ENCODE data around the gene ARL2. TPM values are rescaled to one million over a fixed set of nuclear protein-coding genes. Genes with fewer than 3 reads are reported as not detected.

The ARL2 gene
- polyA plus RNA-seq, 6 donors from 2014 or later = 45.9 to 74.0 (median 64.2) TPM

GRCh38 chr11:65059523-65059922 lies 45.6 kb downstream of the ARL2 start:
- DNase-seq (no peak), ATAC-seq (ENCODE audit: low read depth in 2 of 2) (no peak)
- no peaks in the 10 kb centered on the region for H3K9me3 Mint-ChIP-seq
- peak overlapping the region in 1 of 8 donors; percentile 14 for H3K4me3 Mint-ChIP-seq
- H3K36me3 Mint-ChIP-seq = no peaks in the 10 kb centered on the region
- H3K4me1 Mint-ChIP-seq = peaks cover 5 to 22% (median 6%) of the 10 kb centered on the region in 3 donors
- no peak overlapping the region for H3K27ac Mint-ChIP-seq
- peaks cover 0 to 12% (median 0%) of the 10 kb centered on the region in 3 donors for H3K27me3 Mint-ChIP-seq

- DNase-seq = no peak
- no peak overlapping the region for H3K4me3 Mint-ChIP-seq
- no peaks in the 10 kb centered on the region for H3K9me3 Mint-ChIP-seq
Measured at GRCh38 chr11:65059959-65060824, 46.2 kb downstream of the ARL2 start.

DNA sequence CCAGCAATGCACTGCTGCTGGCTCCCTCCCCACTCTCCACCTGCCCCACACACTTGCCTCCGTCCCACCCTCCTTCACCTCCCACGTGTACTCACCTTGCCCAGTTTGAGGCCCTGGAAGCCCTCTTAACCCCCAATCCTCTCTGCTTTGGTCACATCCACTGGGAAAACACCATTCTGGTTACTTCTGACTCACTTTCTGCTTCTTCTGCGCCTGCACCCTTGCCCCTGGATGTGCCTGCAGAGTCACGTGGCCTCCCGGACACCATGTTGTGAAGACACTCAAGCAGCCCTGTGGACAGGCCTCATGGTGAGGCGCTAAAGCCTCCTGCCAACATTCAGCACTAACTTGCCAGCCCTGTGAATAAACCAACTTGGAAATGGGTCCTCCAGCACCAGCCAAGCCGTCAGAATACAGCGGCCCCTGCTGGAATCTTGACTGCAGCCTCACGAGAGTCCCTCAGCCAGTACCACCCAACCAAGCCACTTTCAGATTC lies 47.0 kb downstream of the ARL2 start:
- DNase-seq = no peak
- ATAC-seq (ENCODE audit: low read depth in 2 of 2) = peak in 1 of 2 donors; percentile 28
- Mint-ChIP-seq H3K9me3 (no peaks in the 10 kb centered on the region), H3K4me3 (no peak overlapping the region), H3K27ac (no peak overlapping the region), H3K27me3 (peaks cover 0 to 12% (median 0%) of the 10 kb centered on the region in 3 donors), H3K36me3 (no peaks in the 10 kb centered on the region), H3K4me1 (peaks cover 5 to 19% (median 6%) of the 10 kb centered on the region in 3 donors)

More at GRCh38 chr11:65059959-65060824, 46.2 kb downstream of the ARL2 start:
- Mint-ChIP-seq H3K27ac (no peak overlapping the region), H3K4me1 (peaks cover 5 to 19% (median 6%) of the 10 kb centered on the region in 3 donors), H3K27me3 (peaks cover 0 to 12% (median 0%) of the 10 kb centered on the region in 3 donors), H3K36me3 (no peaks in the 10 kb centered on the region)
- ATAC-seq (ENCODE audit: low read depth in 2 of 2) = no peak

- Mint-ChIP-seq H3K27me3 (peaks cover 0 to 12% (median 0%) of the 10 kb centered on the region in 3 donors), H3K27ac (no peak overlapping the region), H3K36me3 (no peaks in the 10 kb centered on the region), H3K4me1 (peaks cover 5 to 19% (median 6%) of the 10 kb centered on the region in 3 donors), H3K4me3 (no peak overlapping the region), H3K9me3 (no peaks in the 10 kb centered on the region)
- ATAC-seq (ENCODE audit: low read depth in 2 of 2) (no peak), DNase-seq (no peak)
Measured at GRCh38 chr11:65063532-65063931, 49.6 kb downstream of the ARL2 start.

DNA sequence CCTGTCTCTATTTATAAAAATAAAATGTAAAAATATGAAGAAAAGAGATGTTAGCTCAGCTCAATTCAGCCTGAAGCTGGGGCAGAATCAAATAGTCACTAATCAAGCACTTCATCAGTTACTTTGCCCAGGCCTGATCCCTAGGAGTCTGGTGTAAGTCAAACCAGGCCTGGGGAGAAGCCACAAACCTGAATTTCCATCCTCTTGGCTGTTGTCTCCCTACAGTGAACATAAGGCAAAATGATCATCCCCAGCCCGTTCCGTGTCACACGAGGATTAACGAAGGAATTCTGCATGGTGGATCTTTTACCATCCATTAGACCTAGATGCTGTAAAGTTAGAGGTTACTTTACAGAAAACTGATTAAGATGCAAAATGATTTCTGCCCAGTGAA lies 50.9 kb downstream of the ARL2 start:
- H3K9me3 Mint-ChIP-seq = no peaks in the 10 kb centered on the region

DNA sequence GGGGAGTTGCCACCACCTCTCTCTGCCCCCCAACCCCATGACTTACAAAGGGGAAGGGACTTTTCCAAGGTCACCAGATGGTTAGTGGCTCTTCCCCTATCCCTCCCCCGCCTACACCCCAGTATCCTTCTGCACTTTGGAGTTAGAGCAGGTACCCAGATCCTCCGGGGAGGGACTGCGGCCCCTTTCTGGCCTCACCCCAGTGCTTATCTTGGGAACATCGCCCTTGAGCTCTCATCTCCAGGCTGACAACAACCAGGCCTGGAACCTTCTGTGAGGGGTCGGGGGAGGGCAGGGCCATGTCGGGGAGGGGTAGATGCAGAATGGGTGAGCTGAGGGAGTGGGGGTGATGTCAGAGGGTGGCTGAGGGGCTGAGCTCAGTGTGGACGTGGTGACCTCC lies 51.9 kb downstream of the ARL2 start:
- H3K4me1 Mint-ChIP-seq = peaks cover 5 to 18% (median 6%) of the 10 kb centered on the region in 3 donors
- no peak overlapping the region for H3K27ac Mint-ChIP-seq
- DNase-seq = no peak
- H3K27me3 Mint-ChIP-seq = peaks cover 0 to 6% (median 0%) of the 10 kb centered on the region in 3 donors
- H3K4me3 Mint-ChIP-seq = no peak overlapping the region
- no peaks in the 10 kb centered on the region for H3K36me3 Mint-ChIP-seq
- no peaks in the 10 kb centered on the region for H3K9me3 Mint-ChIP-seq
- no peak for ATAC-seq (ENCODE audit: low read depth in 2 of 2)

More for the DNA sequence above, 50.9 kb downstream of the ARL2 start:
- Mint-ChIP-seq H3K27ac (no peak overlapping the region), H3K4me1 (peaks cover 5 to 21% (median 6%) of the 10 kb centered on the region in 3 donors), H3K27me3 (peaks cover 0 to 6% (median 0%) of the 10 kb centered on the region in 3 donors), H3K4me3 (no peak overlapping the region), H3K36me3 (no peaks in the 10 kb centered on the region)
- DNase-seq (no peak), ATAC-seq (ENCODE audit: low read depth in 2 of 2) (no peak)

DNA sequence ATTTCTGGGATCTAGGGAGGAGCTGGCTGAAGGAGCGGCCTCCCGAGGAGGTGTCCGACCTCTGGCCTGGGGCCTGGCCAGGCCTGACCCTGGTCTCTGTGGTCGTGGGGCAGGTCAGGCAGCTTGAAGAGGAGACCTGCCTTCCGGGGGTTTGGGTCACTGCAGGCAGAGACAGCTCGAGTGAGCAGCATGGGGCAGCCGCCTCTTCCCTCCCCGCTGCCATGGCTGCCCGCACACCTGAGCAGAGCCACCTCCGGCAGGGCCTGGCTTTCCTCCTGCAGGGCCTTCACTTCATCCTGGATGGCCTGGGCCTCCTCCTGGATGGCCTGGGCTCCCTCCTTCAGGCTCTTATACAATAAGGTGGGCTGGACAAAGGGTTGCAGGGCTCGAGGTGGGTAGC lies 52.4 kb downstream of the ARL2 start:
- peaks cover 0 to 6% (median 0%) of the 10 kb centered on the region in 3 donors for H3K27me3 Mint-ChIP-seq

DNA sequence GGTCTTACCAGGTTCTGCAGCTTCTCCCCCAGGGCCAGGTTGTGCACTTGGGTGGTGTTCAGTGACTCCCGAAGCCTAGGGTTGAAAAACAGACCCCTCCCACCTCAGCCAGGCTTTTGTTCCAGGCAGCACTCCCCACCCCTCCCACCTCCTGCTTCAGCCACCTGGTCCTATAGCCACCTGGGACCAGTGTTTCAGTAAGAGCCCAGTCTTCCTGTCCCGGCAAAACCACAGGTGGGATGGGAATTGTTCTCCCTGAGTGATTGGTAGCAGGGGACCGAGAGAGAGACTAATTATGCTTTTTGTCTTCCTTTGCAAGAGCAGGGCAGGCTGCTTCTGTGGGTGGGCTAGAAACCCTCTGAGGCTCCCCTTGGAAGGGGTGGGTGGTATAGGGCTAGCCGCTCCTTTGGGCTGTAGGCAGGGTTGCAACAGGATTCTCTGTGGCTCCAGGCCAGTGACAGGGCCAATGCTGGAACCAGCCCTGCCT lies 52.9 kb downstream of the ARL2 start:
- H3K27me3 Mint-ChIP-seq = peaks cover 0 to 6% (median 0%) of the 10 kb centered on the region in 3 donors
- no peak overlapping the region for H3K27ac Mint-ChIP-seq
- no peaks in the 10 kb centered on the region for H3K36me3 Mint-ChIP-seq
- no peak overlapping the region for H3K4me3 Mint-ChIP-seq
- H3K9me3 Mint-ChIP-seq = no peaks in the 10 kb centered on the region
- ATAC-seq (ENCODE audit: low read depth in 2 of 2) (no peak), DNase-seq (no peak)
- H3K4me1 Mint-ChIP-seq = peaks cover 5 to 9% (median 6%) of the 10 kb centered on the region in 3 donors

More for the DNA sequence above, 52.4 kb downstream of the ARL2 start:
- Mint-ChIP-seq H3K27ac (no peak overlapping the region), H3K4me3 (no peak overlapping the region), H3K4me1 (peaks cover 5 to 13% (median 6%) of the 10 kb centered on the region in 3 donors), H3K9me3 (no peaks in the 10 kb centered on the region), H3K36me3 (no peaks in the 10 kb centered on the region)
- ATAC-seq (ENCODE audit: low read depth in 2 of 2) (no peak), DNase-seq (no peak)

DNA sequence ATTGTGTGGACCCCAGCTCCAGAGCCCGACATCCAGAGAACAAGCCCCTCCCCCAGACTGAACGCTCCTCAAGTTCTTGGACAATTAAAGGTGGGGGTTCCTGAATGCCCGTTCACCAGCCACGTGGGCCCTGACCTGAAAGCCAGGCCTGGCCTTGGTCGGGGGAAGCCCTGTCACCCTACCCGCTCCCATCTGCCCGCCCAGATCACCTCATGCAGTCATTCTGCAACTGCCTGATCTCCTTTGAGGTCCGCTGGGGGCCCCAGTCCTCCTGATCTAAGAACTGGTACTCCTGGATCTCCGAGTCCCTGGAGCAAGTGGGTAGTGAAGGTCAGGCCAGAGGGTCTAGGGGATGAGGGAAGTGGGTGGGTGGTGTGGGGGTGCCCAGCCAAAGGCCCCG lies 53.5 kb downstream of the ARL2 start:
- peak overlapping the region in 1 of 8 donors; percentile 15 for H3K4me3 Mint-ChIP-seq
- H3K27ac Mint-ChIP-seq = no peak overlapping the region
- H3K9me3 Mint-ChIP-seq = no peaks in the 10 kb centered on the region
- no peak for DNase-seq
- H3K27me3 Mint-ChIP-seq = peaks cover 0 to 6% (median 0%) of the 10 kb centered on the region in 3 donors
- ATAC-seq (ENCODE audit: low read depth in 2 of 2) = no peak
- H3K36me3 Mint-ChIP-seq = no peaks in the 10 kb centered on the region
- peaks cover under 1 to 5% (median 3%) of the 10 kb centered on the region in 3 donors for H3K4me1 Mint-ChIP-seq

DNA sequence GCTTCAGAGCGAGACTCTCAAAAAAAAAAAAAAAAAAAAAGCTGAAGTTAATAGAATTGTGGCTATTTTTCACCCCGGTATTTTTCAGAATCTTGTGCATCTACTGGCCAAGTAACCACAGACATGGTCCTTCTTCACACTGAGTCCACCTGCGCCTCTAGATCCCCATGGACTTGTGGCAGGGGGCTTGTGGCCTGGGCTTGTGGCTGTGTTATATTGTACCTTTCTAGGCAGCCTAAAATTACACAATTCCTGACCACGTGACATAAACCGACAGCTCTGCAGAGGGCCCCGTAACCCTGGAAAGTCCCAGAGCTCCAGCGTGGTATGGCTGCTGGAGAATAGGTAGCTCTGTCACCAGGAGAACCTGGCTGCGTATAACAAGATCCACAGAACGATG lies 55.3 kb downstream of the ARL2 start:
- H3K4me1 Mint-ChIP-seq = peaks cover 0 to 1% (median 0%) of the 10 kb centered on the region in 3 donors
- DNase-seq = no peak
- no peaks in the 10 kb centered on the region for H3K27me3 Mint-ChIP-seq
- H3K4me3 Mint-ChIP-seq = no peak overlapping the region
- H3K27ac Mint-ChIP-seq = no peak overlapping the region
- H3K9me3 Mint-ChIP-seq = no peaks in the 10 kb centered on the region
- ATAC-seq (ENCODE audit: low read depth in 2 of 2) = no peak
- H3K36me3 Mint-ChIP-seq = no peaks in the 10 kb centered on the region

Other genes with a start within 250 kb of the ARL2 start
- 100 to 1,000 TPM in 4 of 6 donors, 10 to 100 TPM in 2; 68.6 to 242 (median 132) TPM for gene SF1, start 235.6 kb upstream of the ARL2 start, polyA plus RNA-seq (ENCODE audit: low read depth in 6 of 6)
- gene MAP4K2, start 210.9 kb upstream of the ARL2 start, polyA plus RNA-seq (ENCODE audit: low read depth in 6 of 6) = 10 to 100 TPM; 29.8 to 65.0 (median 39.7) TPM
- 10 to 100 TPM; 12.3 to 49.5 (median 27.4) TPM for gene MEN1, start 203.6 kb upstream of the ARL2 start, polyA plus RNA-seq (ENCODE audit: low read depth in 6 of 6)
- gene CDC42BPG, start 169.5 kb upstream of the ARL2 start, polyA plus RNA-seq (ENCODE audit: low read depth in 6 of 6) = under 1 TPM in 4 of 6 donors, not detected in 2; 0.17 to 0.57 (median 0.33) TPM
- gene EHD1, start 135.5 kb upstream of the ARL2 start, polyA plus RNA-seq (ENCODE audit: low read depth in 6 of 6) = 100 to 1,000 TPM in 2 of 6 donors, 10 to 100 TPM in 4; 65.3 to 119 (median 90.7) TPM
- 1 to 10 TPM in 5 of 6 donors, not detected in 1; 2.8 to 5.0 (median 3.4) TPM for gene ATG2A, start 97.0 kb upstream of the ARL2 start, polyA plus RNA-seq (ENCODE audit: low read depth in 6 of 6)
- 10 to 100 TPM in 3 of 6 donors, 1 to 10 TPM in 3; 7.2 to 15.1 (median 10.2) TPM for gene PPP2R5B, start 89.5 kb upstream of the ARL2 start, polyA plus RNA-seq (ENCODE audit: low read depth in 6 of 6)
- not detected for gene GPHA2, start 78.3 kb upstream of the ARL2 start, polyA plus RNA-seq (ENCODE audit: low read depth in 6 of 6)
- gene MAJIN, start 42.1 kb upstream of the ARL2 start, polyA plus RNA-seq (ENCODE audit: low read depth in 6 of 6) = 1 to 10 TPM in 2 of 6 donors, under 1 TPM in 2, not detected in 2; 0.48 to 1.7 (median 1.1) TPM
- gene BATF2, start 17.2 kb upstream of the ARL2 start, polyA plus RNA-seq (ENCODE audit: low read depth in 6 of 6) = 1 to 10 TPM in 3 of 6 donors, under 1 TPM in 2, not detected in 1; 0.13 to 2.9 (median 1.6) TPM
- 10 to 100 TPM; 11.7 to 18.3 (median 14.9) TPM for gene SNX15, start 13.3 kb downstream of the ARL2 start, polyA plus RNA-seq (ENCODE audit: low read depth in 6 of 6)
- 1 to 10 TPM; 4.7 to 9.6 (median 6.4) TPM for gene SAC3D1, start 27.1 kb downstream of the ARL2 start, polyA plus RNA-seq (ENCODE audit: low read depth in 6 of 6)
- gene NAALADL1, start 44.4 kb downstream of the ARL2 start, polyA plus RNA-seq (ENCODE audit: low read depth in 6 of 6) = 10 to 100 TPM; 19.4 to 28.3 (median 24.3) TPM
- gene CDCA5, start 69.9 kb downstream of the ARL2 start, polyA plus RNA-seq (ENCODE audit: low read depth in 6 of 6) = under 1 TPM in 5 of 6 donors, not detected in 1; 0.11 to 1.00 (median 0.47) TPM
- gene ZFPL1, start 70.1 kb downstream of the ARL2 start, polyA plus RNA-seq (ENCODE audit: low read depth in 6 of 6) = 10 to 100 TPM; 30.0 to 37.4 (median 35.0) TPM
- gene VPS51, start 82.1 kb downstream of the ARL2 start, polyA plus RNA-seq (ENCODE audit: low read depth in 6 of 6) = 100 to 1,000 TPM in 2 of 6 donors, 10 to 100 TPM in 4; 80.5 to 106 (median 91.2) TPM
- gene TM7SF2, start 97.7 kb downstream of the ARL2 start, polyA plus RNA-seq (ENCODE audit: low read depth in 6 of 6) = 10 to 100 TPM; 11.6 to 18.4 (median 15.0) TPM
- gene ZNHIT2, start 103.5 kb downstream of the ARL2 start, polyA plus RNA-seq (ENCODE audit: low read depth in 6 of 6) = 10 to 100 TPM in 4 of 6 donors, 1 to 10 TPM in 2; 6.3 to 16.5 (median 14.1) TPM
- gene FAU, start 108.0 kb downstream of the ARL2 start, polyA plus RNA-seq (ENCODE audit: low read depth in 6 of 6) = 1,000 to 10,000 TPM; 1,024 to 1,586 (median 1,385) TPM
- gene MRPL49, start 108.2 kb downstream of the ARL2 start, polyA plus RNA-seq (ENCODE audit: low read depth in 6 of 6) = 100 to 1,000 TPM in 3 of 6 donors, 10 to 100 TPM in 3; 68.8 to 111 (median 102) TPM
- gene SYVN1, start 120.4 kb downstream of the ARL2 start, polyA plus RNA-seq (ENCODE audit: low read depth in 6 of 6) = 10 to 100 TPM; 21.4 to 86.9 (median 43.5) TPM
- gene SPDYC, start 156.1 kb downstream of the ARL2 start, polyA plus RNA-seq (ENCODE audit: low read depth in 6 of 6) = under 1 TPM in 1 of 6 donors, not detected in 5; 0.48 TPM
- 100 to 1,000 TPM in 5 of 6 donors, 10 to 100 TPM in 1; 93.8 to 132 (median 124) TPM for gene CAPN1, start 167.8 kb downstream of the ARL2 start, polyA plus RNA-seq (ENCODE audit: low read depth in 6 of 6)
- gene POLA2, start 247.8 kb downstream of the ARL2 start, polyA plus RNA-seq (ENCODE audit: low read depth in 6 of 6) = 10 to 100 TPM; 11.9 to 20.4 (median 16.2) TPM